ENCODE data around the gene DCK.
"Not testable (repeated sequence)": the region's sequence is repeated elsewhere in the genome, so short reads cannot be mapped to it uniquely, and the experiment has no call there.

Gene DCK

GRCh38 chr4:70993181-70994068, at the start of gene DCK:
DCK (plus strand) TSS chr4:70993649; CDS start chr4:70993836, 187 bp downstream.
- FAIRE-seq, result no peak

- FAIRE-seq, result no peak
These were observed 48.4 kb upstream of the DCK start for GRCh38 chr4:70945046-70945445.

- FAIRE-seq, result no peak
These were observed 47.9 kb upstream of the DCK start for GRCh38 chr4:70945452-70946055.

- no peak for FAIRE-seq
These were observed 46.5 kb upstream of the DCK start for GRCh38 chr4:70946939-70947338.

GRCh38 chr4:70948665-70949260, 44.7 kb upstream of the DCK start:
- FAIRE-seq, result no peak

GRCh38 chr4:70954032-70954431, 39.4 kb upstream of the DCK start:
- FAIRE-seq, result no peak

- no peak for FAIRE-seq
These were observed 36.8 kb upstream of the DCK start for GRCh38 chr4:70956549-70957210.

GRCh38 chr4:70958681-70959080, 34.8 kb upstream of the DCK start:
- no peak for FAIRE-seq

GRCh38 chr4:70969076-70969475, 24.4 kb upstream of the DCK start:
- no peak for FAIRE-seq

GRCh38 chr4:70976252-70976651, 17.2 kb upstream of the DCK start:
- no peak for FAIRE-seq

GRCh38 chr4:70979445-70980008, 13.9 kb upstream of the DCK start:
- FAIRE-seq, result no peak

- FAIRE-seq, result no peak
These were observed 13.3 kb upstream of the DCK start for GRCh38 chr4:70980196-70980595.

GRCh38 chr4:70984106-70984505, 9.3 kb upstream of the DCK start:
- FAIRE-seq, result no peak

- FAIRE-seq, result no peak
These were observed 8.9 kb upstream of the DCK start for GRCh38 chr4:70984589-70984988.

GRCh38 chr4:70991596-70991995, 1.9 kb upstream of the DCK start:
- no peak for FAIRE-seq

- no peak for FAIRE-seq
These were observed 1.0 kb upstream of the DCK start for GRCh38 chr4:70992391-70992881.

- FAIRE-seq, result no peak
These were observed 569 bp downstream of the DCK start for GRCh38 chr4:70994069-70994366.

GRCh38 chr4:70994387-70995099, 1.1 kb downstream of the DCK start:
- no peak for FAIRE-seq

- no peak for FAIRE-seq
These were observed 2.5 kb downstream of the DCK start for GRCh38 chr4:70996018-70996360.

GRCh38 chr4:70997036-70997435, 3.6 kb downstream of the DCK start:
- FAIRE-seq, result no peak

- no peak for FAIRE-seq
These were observed 4.1 kb downstream of the DCK start for GRCh38 chr4:70997546-70997945.

- not testable (repeated sequence) for FAIRE-seq
These were observed 6.2 kb downstream of the DCK start for GRCh38 chr4:70999639-71000038.

All from colon (tissue), 2 donors.